GM10266 (cell line): ENCODE results near the gene IFT80.

Experiments used
- DNase-seq: peaks from one replicate; pipeline ENCODE4 v3.0.0; 2012; ENCODE audit errors: extremely low spot score
- TF ChIP-seq, protein P1 (sequence below): IDR thresholded peaks from 2 replicates; pipeline ENCODE4 v1.5.1; 2012; ENCODE audit warnings: mild to moderate bottlenecking, low read depth; ENCODE audit not compliant: control insufficient read depth, insufficient read depth; ENCODE audit errors: missing control alignments

The IFT80 gene

DNA sequence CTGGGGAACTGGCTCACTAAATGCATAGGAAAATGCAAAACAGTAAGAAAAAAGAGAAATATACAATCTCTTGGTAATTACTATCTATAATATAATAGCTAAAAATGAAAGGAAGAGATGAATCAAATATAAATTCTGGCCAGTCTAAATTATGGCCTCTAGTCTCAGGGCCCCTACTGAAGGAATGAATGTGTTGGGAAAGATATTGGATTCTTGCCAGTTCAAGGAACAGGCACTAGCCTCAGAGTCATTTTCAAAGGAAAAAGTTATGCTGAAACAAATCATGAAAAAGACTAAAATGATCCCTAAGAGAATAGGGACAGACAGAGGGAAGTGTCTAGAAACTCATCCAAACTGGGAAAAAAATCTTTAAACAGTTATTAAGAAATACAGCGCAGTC is 111.4 kb downstream of the IFT80 start:
- TF ChIP-seq, protein P1, sequence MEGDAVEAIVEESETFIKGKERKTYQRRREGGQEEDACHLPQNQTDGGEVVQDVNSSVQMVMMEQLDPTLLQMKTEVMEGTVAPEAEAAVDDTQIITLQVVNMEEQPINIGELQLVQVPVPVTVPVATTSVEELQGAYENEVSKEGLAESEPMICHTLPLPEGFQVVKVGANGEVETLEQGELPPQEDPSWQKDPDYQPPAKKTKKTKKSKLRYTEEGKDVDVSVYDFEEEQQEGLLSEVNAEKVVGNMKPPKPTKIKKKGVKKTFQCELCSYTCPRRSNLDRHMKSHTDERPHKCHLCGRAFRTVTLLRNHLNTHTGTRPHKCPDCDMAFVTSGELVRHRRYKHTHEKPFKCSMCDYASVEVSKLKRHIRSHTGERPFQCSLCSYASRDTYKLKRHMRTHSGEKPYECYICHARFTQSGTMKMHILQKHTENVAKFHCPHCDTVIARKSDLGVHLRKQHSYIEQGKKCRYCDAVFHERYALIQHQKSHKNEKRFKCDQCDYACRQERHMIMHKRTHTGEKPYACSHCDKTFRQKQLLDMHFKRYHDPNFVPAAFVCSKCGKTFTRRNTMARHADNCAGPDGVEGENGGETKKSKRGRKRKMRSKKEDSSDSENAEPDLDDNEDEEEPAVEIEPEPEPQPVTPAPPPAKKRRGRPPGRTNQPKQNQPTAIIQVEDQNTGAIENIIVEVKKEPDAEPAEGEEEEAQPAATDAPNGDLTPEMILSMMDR = no peak
- no peak for DNase-seq

DNA sequence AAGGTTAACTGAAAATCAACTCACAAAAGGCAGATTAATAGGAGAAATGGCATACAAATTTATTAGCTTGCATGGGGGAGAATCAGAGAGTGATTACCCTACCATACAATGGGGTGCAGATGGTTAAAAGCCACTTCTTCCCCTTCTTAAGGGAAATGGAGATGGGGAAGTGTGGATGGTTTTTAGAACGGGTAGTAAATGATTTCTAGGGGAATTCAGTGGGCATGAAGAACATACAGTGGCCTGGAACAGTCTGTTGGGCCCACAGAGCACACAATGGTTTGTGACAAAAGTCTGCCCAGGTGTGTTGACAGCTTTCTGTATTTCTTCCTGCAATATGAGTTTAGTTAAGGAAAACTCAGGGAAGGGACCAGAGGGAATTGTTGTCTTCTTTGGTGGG is 112.8 kb downstream of the IFT80 start:
- DNase-seq = no peak
- TF ChIP-seq, protein P1 = no peak

DNA sequence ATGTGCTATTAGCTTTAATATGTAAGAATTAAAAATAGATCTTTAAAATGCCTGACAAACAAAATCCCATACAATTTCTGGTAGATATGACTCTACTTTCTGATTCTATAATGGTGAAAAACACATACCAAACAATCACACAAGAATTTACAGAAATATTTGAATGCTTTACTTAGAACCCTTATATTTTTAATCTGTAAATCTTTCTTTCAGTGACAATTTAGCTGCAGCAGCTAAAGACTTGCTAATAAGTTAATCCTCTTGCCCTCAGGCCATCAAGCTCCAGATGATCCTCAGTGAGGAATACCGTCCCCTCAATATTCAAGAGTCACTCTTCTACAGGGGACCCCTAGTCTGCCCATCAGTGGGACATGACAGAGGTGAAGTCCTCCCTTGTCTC is 118.2 kb downstream of the IFT80 start:
- TF ChIP-seq, protein P1 = no peak
- DNase-seq = no peak

DNA sequence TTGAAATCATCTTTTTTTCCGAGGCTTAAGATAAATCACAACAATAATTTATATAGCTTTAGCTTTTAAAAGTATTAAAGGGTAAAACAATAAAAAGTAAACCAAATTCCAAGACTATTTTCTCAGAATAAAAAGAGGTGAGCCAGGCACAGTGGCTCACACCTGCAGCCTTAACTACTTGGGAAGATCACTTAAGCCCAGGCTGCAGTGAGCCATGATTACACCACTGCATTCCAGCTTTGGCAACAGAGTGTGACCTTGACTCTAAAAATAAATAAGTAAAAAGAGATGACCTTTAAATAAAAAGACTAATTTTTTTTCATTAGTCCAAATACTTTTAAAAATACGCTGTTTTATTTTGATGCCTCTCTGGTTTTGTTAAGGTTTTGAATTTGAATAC is 119.4 kb downstream of the IFT80 start:
- TF ChIP-seq, protein P1 = no peak
- no peak for DNase-seq

DNA sequence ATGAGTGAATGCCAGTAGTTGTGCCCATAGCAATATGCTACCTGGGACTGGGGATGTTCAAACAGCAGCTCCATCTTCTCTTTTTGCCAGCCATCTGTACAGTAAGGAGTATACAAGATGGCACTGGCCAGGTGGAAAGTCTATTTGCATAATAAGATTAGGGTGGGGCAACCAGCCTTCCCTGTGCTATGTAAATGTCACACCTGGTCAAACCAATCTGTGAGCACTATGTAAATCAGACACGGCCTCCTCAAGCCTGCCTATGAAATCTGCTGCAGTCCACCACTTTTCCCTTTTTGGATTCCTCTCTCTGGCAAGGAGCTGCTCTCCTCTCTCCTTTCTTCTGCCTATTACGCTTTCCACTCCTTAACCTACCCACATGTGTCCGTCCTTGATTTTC is 120.8 kb downstream of the IFT80 start:
- TF ChIP-seq, protein P1 = no peak
- no peak for DNase-seq

DNA sequence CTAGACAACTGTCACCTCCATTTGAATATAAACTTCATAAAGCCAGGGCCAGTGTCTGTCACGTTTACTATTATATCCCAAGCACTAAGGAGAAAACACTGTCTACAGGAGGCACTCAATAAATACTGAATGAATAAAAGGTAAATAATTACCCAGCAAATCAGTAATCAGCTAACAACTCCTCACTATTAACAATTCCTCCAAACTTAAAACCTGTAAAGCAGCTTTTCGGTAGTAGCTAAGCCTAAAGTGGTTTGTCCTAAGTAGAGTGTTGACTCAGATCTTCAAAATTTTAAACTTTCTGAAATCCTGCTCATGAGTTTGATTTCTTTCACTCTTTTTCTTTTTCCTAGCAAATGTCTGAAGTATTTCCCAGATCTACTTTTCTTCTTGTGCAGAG is 133.9 kb downstream of the IFT80 start:
- DNase-seq = no peak
- TF ChIP-seq, protein P1 = no peak

DNA sequence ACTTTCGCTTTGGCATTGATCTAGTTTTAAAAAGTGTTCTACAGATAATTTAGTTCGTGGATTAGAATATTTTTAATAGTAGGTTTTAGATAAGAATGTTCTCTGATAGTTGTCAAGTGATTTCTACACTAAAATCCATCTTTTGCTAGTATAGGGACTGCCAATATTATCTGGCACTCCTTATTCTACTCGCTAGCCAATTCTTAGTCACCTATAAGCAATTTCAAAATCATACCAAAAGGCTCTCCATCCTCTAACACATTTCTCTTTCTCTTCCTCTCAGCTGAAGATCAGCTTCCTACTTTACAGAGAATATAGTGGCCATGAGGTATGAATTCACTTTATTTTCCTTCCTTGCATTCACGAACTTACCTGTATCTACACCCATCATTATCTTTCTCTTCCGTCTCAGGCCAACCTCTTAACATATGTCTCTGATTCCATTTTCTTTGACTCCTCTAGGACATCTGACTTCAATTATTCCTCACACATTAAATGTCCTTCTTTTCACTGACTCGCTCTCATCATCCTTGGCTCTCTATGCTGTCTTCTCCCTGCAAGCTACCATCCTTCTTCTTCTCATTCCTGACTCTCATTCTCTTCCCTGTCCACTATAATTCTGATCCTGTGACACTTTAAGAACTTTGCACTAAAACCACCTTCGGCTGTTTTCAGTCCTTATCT is 138.3 kb downstream of the IFT80 start:
- DNase-seq = no peak
- TF ChIP-seq, protein P1 = no peak
